ENCODE results near the gene DNAJB1.
"Not testable (repeated sequence)": the region's sequence is repeated elsewhere in the genome, so short reads cannot be mapped to it uniquely, and the experiment has no call there.

DNAJB1 gene

DNA sequence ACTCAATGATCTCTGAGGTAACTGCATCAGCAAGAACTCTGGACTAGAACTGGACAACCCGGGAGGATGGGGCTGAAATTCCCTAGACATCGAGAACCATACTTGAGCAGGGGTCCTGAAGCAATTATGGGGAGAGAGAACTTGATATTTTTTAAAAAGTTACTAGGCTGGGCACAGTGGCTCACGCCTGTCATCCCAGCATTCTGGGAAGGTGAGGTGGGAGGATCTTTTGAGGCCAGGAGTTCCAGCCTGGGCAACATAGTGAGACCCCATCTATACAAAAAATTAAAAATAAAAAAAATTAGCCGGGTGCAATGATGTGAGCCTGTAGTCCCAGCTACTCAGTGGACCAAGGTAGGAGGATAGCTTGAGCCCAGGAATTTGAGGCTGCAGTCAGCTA, 2.3 kb upstream of the DNAJB1 start:
- no peak for DNase-seq (ENCODE audit: low read depth)

DNA sequence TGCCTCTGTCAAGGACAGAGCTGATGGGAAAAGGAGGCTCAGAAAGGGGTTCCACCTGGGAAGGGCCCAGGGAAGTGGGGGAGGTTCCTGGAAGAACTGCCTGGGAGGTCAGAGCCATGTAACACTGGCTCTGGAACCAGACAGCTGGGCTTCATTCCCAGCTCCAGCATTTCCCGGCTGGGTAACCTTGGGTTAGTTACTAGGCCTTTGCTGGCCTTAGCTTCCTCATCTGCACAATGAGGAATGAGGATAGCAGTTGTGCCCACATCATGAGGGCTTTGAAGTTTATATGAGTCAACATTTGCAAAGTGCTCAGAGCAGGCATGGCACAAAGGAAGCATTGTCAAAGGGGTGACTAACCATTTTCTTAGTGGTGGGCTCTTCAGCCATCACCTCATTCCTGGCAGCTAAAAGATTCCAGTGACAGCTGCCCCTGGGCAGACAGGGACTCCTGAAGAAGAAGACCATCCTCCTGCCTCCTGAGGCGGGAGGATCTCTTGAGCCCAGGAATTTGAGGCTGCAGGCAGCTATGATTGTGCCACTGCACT, 1.7 kb upstream of the DNAJB1 start:
- no peak for DNase-seq (ENCODE audit: low read depth)

DNA sequence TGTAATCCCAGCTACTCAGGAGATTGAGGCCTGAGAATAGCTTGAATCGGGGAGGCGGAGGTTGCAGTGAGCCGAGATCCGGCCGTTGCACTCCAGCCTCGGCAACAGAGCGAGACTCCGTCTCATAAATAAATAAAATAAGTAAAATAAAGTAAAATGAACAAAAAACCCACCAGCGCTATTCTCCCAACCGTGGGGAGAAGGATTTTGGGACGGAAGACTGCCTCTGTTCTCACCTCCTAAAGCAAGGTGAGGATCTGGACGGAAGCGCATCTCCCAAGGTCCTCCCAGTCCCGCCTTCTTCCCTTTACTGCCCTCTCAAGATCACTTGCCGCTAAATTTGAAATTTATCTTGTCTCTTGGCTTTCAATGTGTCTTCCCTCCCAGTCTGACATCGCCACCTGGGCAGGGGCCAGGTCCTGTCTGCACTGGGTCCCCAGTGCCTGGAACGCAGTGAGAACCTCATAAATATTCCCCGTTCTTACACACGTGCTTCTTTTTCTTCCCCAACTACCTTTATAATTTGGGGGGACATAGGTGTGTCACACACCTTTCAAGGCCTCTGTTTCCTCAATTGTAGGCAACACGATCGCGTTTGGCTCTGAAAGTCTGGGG, 1.2 kb upstream of the DNAJB1 start:
- DNase-seq (ENCODE audit: low read depth), result no peak

DNA sequence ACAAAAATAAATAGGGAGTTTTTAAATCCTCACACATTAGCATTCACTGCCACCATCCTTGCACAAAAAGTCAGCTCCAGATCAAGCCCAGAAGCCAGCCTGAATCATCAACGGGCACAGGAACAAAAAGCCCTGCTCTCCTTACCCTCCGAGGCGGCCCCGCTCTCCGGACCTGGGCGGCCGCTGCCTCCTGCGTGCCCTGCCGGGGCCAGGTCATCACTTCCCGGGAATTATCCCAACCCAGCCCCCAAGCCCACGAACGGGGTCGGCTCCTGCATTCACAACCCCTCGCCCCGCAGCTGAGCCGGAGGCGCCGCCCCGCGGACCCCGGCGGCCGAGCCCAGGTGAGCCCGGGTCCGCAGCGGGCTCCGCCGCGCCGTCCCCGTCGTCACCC, 754 bp downstream of the DNAJB1 start:
- DNase-seq (ENCODE audit: low read depth), result no peak

DNA sequence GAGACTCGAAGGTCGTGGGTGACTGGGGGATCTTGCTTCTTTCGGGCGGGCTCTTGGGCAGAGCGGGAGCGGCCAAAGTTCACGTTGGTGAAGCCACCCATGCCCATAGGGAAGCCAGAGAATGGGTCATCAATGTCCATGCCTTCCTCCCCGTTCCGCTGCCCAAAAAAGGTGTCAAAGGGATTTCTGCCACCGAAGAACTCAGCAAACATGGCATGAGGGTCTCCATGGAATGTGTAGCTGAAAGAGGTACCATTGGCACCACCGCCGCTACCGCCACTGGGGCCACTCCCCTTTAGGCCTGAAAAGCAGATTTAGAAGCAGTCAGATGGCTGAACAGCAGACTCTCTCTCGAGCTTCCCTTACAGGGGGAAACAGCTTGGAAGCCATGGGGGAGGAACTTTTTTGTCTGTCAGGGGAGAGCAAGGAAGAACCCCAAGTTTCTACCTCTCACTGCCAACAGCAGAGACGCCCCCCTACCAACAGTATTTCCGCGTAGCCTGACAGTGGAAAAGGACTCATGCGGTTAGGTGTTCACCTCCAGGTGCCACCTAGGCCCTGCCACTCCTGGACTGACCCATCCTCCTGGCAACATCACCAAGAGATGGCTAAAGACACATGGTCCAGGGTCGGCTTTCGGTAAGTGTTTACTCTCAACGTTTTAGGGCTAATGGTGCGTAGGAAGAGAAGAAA, 1.3 kb downstream of the DNAJB1 start:
- no peak for DNase-seq (ENCODE audit: low read depth)

DNA sequence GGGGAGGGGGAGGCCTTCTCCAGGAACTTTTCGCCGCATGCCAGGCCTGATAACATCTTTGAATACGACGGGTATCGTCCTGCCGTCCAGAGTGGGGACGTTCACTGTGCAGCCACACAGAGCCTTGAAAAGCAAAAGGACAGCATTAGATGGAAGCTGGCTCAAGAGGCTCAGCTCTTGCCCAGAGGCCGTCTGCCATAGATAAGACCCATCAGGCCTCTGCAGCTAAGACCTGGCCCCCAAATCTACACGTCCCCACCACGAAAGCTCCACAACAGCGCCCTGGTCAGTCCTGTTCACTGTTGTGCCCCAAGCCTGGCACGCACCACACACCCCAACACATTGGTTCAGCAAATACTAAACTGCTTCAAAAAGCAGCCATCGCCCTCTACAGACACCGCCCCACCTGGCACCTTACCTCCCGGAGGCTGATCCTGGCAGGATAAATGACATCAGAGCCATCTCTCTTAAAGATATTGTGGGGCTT, 2.1 kb downstream of the DNAJB1 start:
- no peak for DNase-seq (ENCODE audit: low read depth)

DNA sequence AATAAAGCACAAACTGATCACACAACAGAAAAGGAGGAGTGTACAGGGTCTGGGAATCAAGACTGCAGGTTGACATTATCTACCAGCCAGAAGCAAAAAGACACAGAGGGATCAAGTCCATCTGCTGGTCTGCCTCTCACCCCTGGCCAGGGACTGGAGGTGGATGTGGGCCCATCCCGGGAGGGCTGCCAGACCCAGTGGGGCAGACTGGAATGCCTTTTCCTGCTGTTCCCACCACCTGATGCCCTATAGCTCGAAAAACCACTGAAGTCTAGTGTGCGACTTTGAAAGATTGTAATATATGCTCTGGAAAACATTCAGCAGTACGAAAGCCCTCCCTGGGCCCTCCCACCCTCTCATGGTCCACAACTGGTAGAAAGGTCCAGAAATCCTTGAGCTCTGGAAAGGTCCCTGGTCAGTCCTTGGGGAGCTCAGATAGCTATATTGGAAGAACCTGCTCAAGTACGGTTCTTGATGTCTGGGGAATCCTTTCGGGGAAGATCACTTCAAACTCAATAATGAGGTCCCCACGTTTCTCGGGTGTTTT, 2.6 kb downstream of the DNAJB1 start:
- no peak for DNase-seq (ENCODE audit: low read depth)

DNA sequence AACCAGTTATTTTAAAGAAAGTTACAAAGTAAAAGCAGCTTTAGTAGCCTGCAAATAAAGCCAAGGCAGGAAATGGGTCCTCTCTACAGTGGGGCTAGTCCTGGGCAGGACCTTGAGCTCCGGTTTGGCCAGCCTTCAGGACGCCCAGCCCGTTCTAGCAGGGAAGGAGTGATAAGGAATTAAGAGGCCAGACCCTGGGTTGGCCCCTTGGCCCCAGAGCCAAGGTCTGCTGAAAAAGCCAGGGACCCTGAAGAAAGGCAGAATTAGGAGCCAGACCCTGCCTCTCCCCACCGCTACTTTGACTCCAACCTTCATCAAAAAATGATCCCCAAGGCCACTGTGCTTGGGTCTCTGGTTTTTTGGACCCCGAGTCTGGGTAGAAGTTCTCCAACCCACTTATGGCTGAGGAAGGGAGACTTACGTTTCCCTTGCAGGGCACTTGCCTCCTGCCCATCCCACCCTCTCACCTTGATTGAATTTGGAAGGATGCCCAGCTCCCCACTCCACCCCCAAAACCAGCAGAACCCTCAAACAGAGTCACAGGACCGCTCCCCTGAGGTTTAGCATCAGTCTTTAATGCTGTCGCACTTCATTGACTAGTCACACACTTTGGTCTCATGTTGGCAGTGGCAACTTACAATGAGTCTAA, 3.9 kb downstream of the DNAJB1 start:
- DNase-seq (ENCODE audit: low read depth), result no peak

DNA sequence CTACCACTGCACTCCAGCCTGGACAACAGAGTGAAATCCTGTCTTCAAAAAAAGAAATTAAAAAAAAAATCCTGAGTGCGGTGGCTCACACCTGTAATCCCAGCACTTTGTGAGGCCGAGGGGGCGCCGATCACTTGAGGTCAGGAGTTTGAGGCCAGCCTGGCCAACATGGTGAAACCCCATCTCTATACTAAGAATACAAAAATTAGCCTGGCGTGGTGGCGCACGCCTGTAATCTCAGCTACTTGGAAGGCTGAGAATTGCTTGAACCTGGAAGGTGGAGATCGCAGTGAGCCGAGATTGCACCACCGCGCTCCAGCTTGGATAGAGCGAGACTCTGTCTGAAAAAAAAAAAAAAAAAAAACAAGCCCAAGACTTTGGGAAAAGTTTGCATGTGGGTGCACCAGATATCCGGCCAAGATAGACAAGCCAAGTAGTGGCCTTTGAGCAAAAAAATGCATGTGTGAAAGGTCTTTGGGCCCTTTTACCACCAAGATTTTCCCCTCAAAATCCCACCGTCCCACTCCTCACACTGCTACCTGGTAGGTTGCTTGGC, 5.7 kb downstream of the DNAJB1 start:
- no peak for DNase-seq (ENCODE audit: low read depth)

DNA sequence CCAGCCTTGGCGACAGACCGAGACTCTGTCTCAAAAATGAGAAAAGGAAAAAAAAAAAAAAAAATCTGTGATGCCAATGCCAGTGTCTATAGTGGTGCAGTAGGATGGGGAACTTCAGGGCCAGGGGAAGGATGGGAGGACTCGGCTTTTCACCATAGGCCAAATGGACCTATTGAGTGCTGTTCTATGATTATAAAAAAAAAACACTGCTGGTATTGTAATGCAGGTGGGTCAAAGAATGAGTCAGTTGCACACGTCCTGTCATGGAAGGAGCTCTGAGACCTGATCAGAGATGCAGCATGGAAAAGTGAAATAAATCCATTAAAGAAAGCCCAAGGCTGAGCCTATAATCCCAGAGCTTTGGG, 7.0 kb downstream of the DNAJB1 start:
- no peak for DNase-seq (ENCODE audit: low read depth)

DNA sequence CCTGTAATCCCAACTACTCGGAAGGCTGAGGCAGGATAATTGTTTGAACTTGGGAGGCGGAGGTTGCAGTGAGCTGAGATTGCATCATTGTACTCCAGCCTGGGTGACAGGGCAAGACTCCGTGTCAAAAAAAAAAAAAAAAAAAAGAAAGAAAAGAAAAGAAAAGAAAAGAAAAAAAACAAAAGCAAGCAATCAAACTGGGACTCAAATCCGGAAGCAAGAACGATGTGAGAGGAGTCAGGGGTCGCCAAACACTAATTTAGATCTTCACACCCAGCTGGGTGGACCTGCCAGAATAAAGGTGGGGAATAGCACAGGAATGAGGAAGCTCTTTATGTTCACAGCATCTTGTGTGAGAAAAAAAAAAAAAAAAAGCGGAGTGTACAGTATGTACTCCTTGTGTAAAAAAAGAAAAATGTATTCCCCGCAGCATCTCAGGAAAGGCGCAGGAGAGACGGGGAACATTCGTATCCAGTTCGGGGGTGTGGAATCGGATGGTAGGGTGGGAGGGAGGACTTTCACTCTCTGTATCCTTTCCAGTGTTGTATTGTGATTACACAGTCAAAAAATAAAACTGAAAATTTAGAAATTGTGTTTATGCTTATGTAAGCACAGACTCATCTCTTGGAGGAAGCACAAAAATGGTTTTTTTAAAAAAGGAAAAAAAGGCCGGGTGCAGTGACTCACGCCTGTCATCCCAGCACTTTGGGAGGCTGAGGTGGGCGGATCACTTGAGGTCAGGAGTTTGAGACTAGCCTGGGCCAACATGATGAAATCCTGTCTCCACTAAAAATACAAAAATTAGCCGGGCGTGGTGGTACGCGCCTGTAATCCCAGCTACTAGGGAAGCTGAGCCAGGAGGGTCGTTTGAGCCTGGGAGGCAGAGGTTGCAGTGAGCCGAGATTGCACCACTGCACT, 7.6 kb downstream of the DNAJB1 start:
- DNase-seq (ENCODE audit: low read depth), result no peak

DNA sequence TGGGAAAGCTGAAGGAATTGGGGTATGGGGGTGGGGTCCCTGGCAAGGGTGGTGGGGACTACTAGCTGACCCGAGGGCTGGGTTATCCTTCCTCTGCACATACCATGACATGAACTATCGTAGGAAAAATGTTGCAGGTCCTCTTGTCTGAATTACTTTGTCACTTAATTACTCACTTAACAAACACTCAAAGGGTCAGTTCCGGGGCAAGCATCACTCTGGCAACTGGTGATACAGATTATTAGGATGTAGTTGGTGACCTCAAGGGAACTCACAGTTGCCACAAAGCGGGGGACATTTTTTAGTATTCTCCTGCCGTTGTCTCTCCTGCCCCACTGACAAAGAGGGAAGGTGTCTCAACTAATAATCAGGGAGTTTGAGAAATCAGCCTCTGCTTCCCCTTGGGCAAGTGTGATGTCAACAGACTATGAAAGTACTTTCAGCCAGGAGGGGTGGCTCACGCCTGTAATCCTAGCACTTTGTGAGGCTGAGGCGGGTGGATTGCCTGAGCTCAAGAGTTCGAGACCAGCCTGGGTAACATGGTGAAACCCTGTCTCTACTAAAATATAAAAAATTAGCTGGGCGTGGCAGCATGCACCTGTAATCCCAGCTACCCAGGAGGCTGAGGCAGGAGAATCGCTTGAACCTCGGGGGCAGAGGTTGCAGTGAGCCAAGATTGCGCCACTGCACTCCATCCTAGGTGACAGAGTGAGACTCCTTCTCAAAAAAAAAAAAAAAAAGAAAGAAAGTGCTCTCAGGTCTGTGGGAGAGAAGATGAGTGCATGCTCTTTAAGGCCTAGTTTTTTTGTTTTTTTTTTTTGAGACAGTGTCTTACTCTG, 10.3 kb downstream of the DNAJB1 start:
- no peak for DNase-seq (ENCODE audit: low read depth)

DNA sequence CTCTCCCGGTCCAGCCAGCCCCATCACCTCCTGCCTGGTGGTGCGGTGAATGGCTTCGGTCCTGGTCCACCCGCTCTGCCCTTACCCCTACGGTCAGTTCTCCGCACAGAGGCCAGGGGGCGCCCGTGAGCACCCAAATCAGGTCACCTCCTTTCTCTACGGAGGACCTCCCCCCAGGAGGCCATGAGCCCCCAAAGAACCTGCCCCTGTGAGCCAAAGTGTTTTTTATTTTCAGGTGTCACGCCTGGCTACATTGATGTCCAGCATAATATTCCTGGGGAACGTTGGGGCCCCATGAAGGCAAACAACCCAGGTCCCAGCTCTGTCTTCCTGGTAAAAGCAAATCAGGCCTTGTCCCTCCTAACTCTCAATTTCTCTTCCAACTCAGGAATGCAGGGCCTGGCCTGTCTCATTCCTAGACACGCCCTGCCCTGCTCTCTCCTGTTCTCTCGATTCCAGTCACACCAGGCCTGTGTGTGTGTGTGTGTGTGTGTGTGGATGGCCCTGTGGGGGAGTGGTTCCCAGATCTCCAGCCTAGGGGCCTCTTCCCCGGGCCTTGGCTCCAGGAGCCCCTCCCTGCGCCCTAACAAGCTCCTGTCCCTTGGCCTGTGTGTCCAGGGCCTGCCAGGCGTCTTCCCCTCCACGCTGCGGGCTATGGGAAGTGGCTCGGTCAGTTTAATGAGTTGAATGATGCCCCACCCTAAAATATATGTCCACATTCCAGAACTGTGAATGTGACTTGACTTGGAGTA, 12.5 kb downstream of the DNAJB1 start:
- DNase-seq (ENCODE audit: low read depth), result no peak

DNA sequence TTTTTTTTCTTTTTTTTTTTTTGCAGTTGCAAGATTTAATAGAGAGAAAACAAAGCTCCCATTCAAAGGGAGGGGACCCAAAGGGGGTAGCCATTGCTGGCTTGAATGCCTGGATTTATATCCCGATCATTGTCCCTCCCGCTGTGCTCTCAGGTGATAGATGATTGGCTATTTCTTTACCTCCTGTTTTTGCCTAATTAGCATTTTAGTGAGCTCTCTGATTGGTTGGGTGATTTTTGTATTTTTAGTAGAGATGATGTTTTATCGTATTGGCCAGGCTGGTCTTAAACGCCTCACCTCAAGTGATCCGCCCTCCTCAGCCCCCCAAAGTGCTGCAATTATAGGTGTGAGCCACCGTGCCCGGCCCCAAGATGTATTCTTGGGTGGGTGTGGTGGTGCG, 13.6 kb downstream of the DNAJB1 start:
- not testable (repeated sequence) for DNase-seq (ENCODE audit: low read depth)

DNA sequence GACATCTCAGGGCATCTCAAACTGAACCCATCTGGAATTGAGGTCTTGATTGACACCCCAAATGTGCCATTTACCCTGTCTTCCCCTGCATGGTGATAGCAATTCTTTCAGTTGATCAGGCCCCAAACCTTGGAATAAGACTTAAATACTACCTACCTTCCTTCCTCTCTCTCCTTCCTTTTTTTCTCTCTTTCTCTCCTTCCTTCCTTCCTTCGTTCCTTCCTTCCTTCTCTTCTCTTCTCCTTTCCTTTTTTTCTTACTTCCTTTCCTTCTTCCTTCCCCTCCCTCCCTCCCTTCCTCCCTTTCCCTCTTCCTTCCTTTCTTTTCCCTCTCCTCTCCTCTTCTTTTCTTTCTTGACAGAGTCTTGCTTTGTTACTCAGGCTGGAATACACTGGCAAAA, 14.9 kb downstream of the DNAJB1 start:
- no peak for DNase-seq (ENCODE audit: low read depth)

DNA sequence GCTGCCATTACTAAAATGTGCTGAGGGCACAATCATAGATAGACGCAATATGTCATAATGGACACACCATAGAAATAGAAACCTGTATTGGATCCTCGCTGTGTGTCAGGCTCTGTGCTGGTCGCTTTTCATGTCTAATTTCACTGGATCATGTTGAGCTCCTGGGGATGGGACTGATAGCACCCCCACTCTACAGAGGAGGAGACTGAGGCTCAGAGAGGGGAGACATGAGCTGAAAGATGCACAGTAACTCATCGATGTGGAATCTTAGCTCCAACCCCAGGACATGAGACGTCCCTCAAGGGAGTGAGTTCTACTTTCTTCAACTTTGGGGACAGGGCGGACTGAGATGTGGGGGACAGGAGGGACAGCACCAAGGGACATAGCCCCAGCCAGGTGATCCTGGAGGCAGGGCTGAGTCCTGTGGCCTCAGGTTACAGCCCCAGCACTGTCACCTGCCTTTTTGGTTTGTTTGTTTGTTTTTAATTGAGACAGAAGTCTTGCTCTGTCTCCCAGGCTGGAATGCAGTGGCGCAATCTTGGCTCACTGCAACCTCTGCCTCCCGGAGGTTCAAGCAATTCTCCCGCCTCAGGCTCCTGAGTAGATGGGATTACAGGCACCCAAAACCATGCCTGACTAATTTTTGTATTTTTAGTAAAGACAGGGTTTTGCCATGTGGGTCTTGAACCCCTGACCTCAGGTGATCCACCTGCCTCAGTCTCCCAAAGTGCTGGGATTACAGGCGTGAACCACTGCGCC, 15.7 kb downstream of the DNAJB1 start:
- no peak for DNase-seq (ENCODE audit: low read depth)

DNA sequence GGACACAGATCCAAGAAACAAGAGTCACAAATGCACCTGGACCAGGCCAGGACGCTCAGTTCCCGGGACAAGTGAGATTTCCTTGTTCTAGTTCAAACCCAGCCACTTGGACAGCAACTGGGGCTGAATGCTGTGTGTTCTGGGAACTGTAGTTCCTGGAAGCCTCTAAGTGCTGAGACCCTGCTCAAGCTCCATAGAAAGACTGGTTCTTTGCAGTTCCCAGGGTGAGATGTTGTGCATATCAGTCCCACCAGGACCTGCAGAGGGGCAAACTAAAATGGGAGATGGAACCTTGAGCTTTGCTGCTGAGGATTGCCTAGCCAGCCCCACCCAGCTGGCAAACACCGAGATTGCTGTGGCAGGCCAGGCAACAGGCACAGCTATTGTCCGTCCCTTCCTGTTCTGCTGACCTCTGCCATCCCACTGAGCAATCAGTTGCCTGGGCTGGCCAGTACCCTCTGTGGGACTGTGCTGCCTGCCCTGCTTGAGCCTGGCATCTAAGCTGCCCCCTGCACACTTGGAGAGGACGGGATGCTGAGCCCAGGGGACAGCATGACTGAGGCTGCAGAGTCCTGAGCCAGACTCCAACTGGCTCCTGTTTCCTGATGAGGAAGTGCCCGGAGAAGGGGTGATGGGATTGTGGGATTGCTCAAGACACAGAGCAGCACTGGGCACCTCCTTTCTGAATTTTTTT, 20.8 kb downstream of the DNAJB1 start:
- DNase-seq (ENCODE audit: low read depth), result no peak

DNA sequence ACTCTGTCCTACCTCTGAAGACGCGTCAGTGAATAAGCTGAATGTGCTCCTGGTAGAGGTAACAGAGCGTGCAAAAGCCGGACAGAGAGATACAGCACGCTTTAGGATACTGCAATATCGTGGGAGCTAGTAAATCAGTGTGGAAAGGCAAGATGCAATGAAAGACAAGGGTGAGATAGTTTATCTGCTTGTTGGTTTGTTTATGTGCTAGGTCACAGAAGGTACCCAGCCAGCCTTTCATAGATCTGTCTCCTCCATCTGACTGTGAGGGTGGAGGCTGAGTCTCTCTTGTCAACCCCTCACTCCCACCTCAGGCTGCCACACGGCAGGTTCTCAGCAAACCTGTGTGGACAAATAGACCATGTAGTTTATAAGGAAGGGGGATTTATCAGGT, 21.4 kb downstream of the DNAJB1 start:
- no peak for DNase-seq (ENCODE audit: low read depth)
